Karpas-422 (cell line): ENCODE results near the gene SMG1. TPM values are rescaled to one million over a fixed set of nuclear protein-coding genes. Genes with fewer than 3 reads are reported as not detected.
"Not testable (repeated sequence)": the region's sequence is repeated elsewhere in the genome, so short reads cannot be mapped to it uniquely, and the experiment has no call there.

Experiments used
- DNase-seq: peaks from one replicate; pipeline ENCODE4 v3.0.0-alpha.2; 2015
- H2AFZ ChIP-seq: fragments of 200-600 bp; sonication (generic); 2 replicates; pipeline ENCODE4 v1.6.1; 2014; ENCODE audit warnings: antibody characterized with exemption, low read length, mixed read lengths
- H3K27ac ChIP-seq: fragments of 200-600 bp; sonication (generic); 2 replicates; pipeline ENCODE4 v1.5.1; 2014; ENCODE audit warnings: mild to moderate bottlenecking, low read length, moderate library complexity
- H3K27me3 ChIP-seq: fragments of 200-600 bp; sonication (generic); 2 replicates; pipeline ENCODE4 v1.6.1; 2014; ENCODE audit warnings: low read length, mixed read lengths
- H3K36me3 ChIP-seq: fragments of 200-600 bp; sonication (generic); 2 replicates; pipeline ENCODE4 v1.6.1; 2014; ENCODE audit warnings: low read length, mixed read lengths; ENCODE audit not compliant: insufficient read depth
- H3K4me1 ChIP-seq: fragments of 200-600 bp; sonication (generic); 2 replicates; pipeline ENCODE4 v1.6.1; 2014; ENCODE audit warnings: mild to moderate bottlenecking, low read length, mixed read lengths
- H3K4me2 ChIP-seq: fragments of 200-600 bp; sonication (generic); 2 replicates; pipeline ENCODE4 v1.6.1; 2014; ENCODE audit warnings: low read length, low read depth, mild to moderate bottlenecking; ENCODE audit not compliant: poor library complexity, severe bottlenecking
- H3K4me3 ChIP-seq: fragments of 200-600 bp; sonication (generic); 2 replicates; pipeline ENCODE4 v1.5.1; 2014; ENCODE audit warnings: mild to moderate bottlenecking, antibody characterized with exemption, low read length, mixed read lengths
- H3K79me2 ChIP-seq: fragments of 200-600 bp; sonication (generic); 2 replicates; pipeline ENCODE4 v1.6.1; 2014; ENCODE audit warnings: mild to moderate bottlenecking, low read length, mixed read lengths
- H3K9ac ChIP-seq: fragments of 200-600 bp; sonication (generic); 2 replicates; pipeline ENCODE4 v1.6.0; 2014; ENCODE audit warnings: low read length
- H3K9me2 ChIP-seq: fragments of 200-600 bp; sonication (generic), shearing (Covaris generic); replicated peaks from 2 replicates; pipeline ENCODE4 v1.6.0; 2014; ENCODE audit warnings: mild to moderate bottlenecking, low read length, moderate library complexity; ENCODE audit not compliant: insufficient read depth
- H3K9me3 ChIP-seq: fragments of 300-700, 200-600 bp; sonication (generic); 2 replicates; pipeline ENCODE4 v1.6.1; 2014; ENCODE audit warnings: low read length, mixed read lengths
- H4K20me1 ChIP-seq: fragments of 200-600 bp; sonication (generic); 2 replicates; pipeline ENCODE4 v1.6.1; 2014; ENCODE audit warnings: mild to moderate bottlenecking, antibody characterized with exemption, low read length, low read depth; ENCODE audit not compliant: insufficient read depth
- total RNA-seq: library from RNA; depleted of rRNA; stranded (reverse); fragments of >200 nt; shearing (Covaris generic); gene quantifications from 2 replicates; pipeline ENCODE4 v1.2.3, GENCODE V29; 2014; ENCODE audit warnings: low replicate concordance; rRNA removed

Gene SMG1
- 63.1 and 91.0 TPM in 2 replicates for total RNA-seq

DNA sequence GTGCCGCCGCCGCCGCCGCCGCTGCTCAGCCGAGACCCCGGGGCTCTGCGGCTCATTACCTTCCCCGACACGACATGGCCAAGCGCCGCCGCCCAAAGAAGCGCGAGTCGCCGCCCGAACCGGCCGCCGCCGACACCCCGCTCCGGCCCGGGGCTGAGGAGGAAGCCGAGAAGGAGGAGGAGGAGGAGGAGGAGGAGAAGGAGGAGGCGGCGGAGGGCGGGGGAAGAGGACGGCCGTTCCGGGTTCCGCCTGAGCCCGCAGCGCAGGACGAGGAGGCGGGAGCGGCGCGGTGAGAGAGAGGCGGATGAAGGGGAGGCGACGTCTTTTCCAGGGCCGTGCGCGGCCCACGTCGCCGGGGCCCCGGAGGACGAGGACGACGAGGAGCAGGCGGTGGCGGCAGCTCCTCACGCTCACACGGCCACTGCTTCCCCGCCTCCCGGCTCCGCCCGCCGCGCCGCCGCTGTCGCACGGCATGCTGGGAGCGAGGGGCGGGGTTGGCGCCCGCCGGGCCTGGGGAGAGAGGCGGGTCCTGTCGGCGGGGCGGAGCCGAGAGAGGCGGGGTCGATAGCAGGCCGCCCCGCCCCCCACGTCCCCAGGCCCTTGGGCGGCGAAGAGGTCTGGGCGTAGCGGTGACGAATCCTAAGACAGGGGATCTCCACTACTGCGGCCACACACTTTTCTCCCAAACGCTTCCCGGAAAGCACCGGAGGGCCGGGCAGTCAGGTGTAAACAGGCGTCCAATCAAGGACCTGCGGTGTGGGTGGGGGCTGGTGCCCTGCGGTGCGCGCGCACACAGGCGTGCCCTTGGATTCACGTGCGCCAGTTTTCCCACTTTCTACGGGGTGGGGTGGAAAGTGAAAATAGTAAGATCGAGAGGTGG, at the start of gene SMG1:
SMG1 (minus strand) TSS at position 423 of the 880 bp plus-strand sequence; CDS start at position 56, 367 bp downstream.
- peak within 1 kb of the TSS; percentile 92 for H3K4me2 ChIP-seq
- peak within 1 kb of the TSS; percentile 89 for H3K9ac ChIP-seq
- peak within 1 kb of the TSS; percentile 69 for H3K27ac ChIP-seq
- H3K79me2 ChIP-seq = peaks cover 43% of the 10 kb centered on the region
- not testable (repeated sequence) for H3K36me3 ChIP-seq, H3K9me3 ChIP-seq, H3K27me3 ChIP-seq, H3K9me2 ChIP-seq
- H4K20me1 ChIP-seq = peaks cover 12% of the 10 kb centered on the region; the same call in 1 of the 2 replicates
- peak within 1 kb of the TSS; percentile 91 for H3K4me3 ChIP-seq
- peak within 1 kb of the TSS; percentile 55; the same call in 1 of the 2 replicates for H2AFZ ChIP-seq
- DNase-seq = peak; percentile 95
- H3K4me1 ChIP-seq = peaks cover 26% of the 10 kb centered on the region

DNA sequence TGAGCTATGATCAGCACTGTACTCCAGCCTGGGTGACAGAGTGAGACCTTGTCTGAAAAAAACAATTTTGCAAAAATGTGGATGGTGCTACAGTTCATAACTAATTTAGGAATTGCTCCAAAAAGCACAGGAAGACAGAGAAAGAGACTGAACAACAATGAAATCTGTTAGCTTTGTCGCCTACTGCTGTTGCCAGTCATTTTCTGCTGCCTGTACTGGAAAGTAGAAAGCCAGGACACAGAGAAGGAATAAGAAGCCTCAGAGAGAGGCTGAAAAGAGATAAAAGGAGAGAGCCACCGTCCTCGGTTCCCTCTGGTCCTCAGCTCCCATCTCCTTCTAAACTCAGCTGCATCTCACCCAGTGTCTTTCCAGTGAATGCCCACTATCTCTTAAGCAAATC, 48.9 kb upstream of the SMG1 start:
- no peaks in the 10 kb centered on the region for H3K79me2 ChIP-seq
- no peaks in the 10 kb centered on the region for H3K9me3 ChIP-seq
- H3K36me3 ChIP-seq = no peaks in the 10 kb centered on the region
- H3K9ac ChIP-seq = no peak overlapping the region
- H3K4me3 ChIP-seq = no peak overlapping the region
- no peak overlapping the region for H3K4me2 ChIP-seq
- no peaks in the 10 kb centered on the region for H3K4me1 ChIP-seq
- no peak overlapping the region for H2AFZ ChIP-seq
- no peak for DNase-seq
- H3K9me2 ChIP-seq = no peaks in the 10 kb centered on the region
- no peaks in the 10 kb centered on the region for H4K20me1 ChIP-seq
- no peak overlapping the region for H3K27ac ChIP-seq
- no peaks in the 10 kb centered on the region for H3K27me3 ChIP-seq

- H2AFZ ChIP-seq = no peak overlapping the region
- H4K20me1 ChIP-seq = no peaks in the 10 kb centered on the region
- H3K79me2 ChIP-seq = no peaks in the 10 kb centered on the region
- H3K4me2 ChIP-seq = no peak overlapping the region
- H3K4me3 ChIP-seq = no peak overlapping the region
- H3K9me3 ChIP-seq = no peaks in the 10 kb centered on the region
- H3K9ac ChIP-seq = no peak overlapping the region
- no peaks in the 10 kb centered on the region for H3K9me2 ChIP-seq
- H3K36me3 ChIP-seq = no peaks in the 10 kb centered on the region
- H3K4me1 ChIP-seq = peaks cover 5% of the 10 kb centered on the region
- DNase-seq = no peak
- H3K27me3 ChIP-seq = no peaks in the 10 kb centered on the region
- H3K27ac ChIP-seq = no peak overlapping the region
Observed at GRCh38 chr16:18969855-18970240, 43.6 kb upstream of the SMG1 start.

- no peaks in the 10 kb centered on the region for H3K79me2 ChIP-seq
- H3K36me3 ChIP-seq = no peaks in the 10 kb centered on the region
- peaks cover 5% of the 10 kb centered on the region for H3K4me1 ChIP-seq
- no peaks in the 10 kb centered on the region for H4K20me1 ChIP-seq
- no peak overlapping the region for H3K27ac ChIP-seq
- no peaks in the 10 kb centered on the region for H3K9me2 ChIP-seq
- DNase-seq = peak; percentile 82
- H3K4me2 ChIP-seq = peak overlapping the region; percentile 67
- peak overlapping the region; percentile 60; the same call in 1 of the 2 replicates for H3K4me3 ChIP-seq
- H2AFZ ChIP-seq = no peak overlapping the region
- no peaks in the 10 kb centered on the region for H3K9me3 ChIP-seq
- no peaks in the 10 kb centered on the region for H3K27me3 ChIP-seq
- H3K9ac ChIP-seq = peak overlapping the region; percentile 30; the same call in 1 of the 2 replicates
Observed at GRCh38 chr16:18969050-18969854, 43.0 kb upstream of the SMG1 start.

- Histone ChIP-seq H3K27ac (no peak overlapping the region), H3K4me3 (no peak overlapping the region), H4K20me1 (no peaks in the 10 kb centered on the region), H3K9me2 (no peaks in the 10 kb centered on the region), H3K79me2 (no peaks in the 10 kb centered on the region), H3K27me3 (no peaks in the 10 kb centered on the region), H2AFZ (no peak overlapping the region), H3K36me3 (no peaks in the 10 kb centered on the region), H3K4me1 (peaks cover 5% of the 10 kb centered on the region), H3K9ac (no peak overlapping the region), H3K9me3 (no peaks in the 10 kb centered on the region), H3K4me2 (no peak overlapping the region)
- no peak for DNase-seq
Observed at GRCh38 chr16:18966791-18967190, 40.6 kb upstream of the SMG1 start.

DNA sequence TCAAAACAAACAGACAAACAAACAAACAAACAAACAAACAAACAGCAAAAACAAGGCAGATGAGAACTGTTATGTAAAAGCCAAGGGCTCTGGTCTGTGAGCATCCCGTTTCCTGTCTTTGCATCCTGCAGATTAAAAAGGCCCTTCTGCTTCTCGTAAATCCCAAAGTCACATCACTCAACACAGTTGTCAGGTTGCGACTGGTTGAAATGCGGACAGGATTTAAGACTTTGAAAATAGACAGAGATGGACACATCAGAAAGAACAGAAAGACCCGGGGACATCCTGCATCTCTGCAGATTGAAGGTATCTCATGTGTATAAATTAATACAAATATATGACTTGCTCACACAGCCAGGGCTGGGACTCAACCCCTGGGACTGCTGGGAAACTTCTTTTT, 39.3 kb upstream of the SMG1 start:
- Histone ChIP-seq H3K79me2 (no peaks in the 10 kb centered on the region), H3K36me3 (no peaks in the 10 kb centered on the region), H3K4me2 (no peak overlapping the region), H2AFZ (no peak overlapping the region), H3K4me3 (no peak overlapping the region), H3K27ac (no peak overlapping the region), H4K20me1 (no peaks in the 10 kb centered on the region), H3K4me1 (peaks cover 5% of the 10 kb centered on the region), H3K9me2 (no peaks in the 10 kb centered on the region), H3K9ac (no peak overlapping the region), H3K9me3 (no peaks in the 10 kb centered on the region), H3K27me3 (no peaks in the 10 kb centered on the region)
- DNase-seq = no peak

- Histone ChIP-seq H3K4me1 (no peaks in the 10 kb centered on the region), H3K9me2 (no peaks in the 10 kb centered on the region), H3K4me2 (no peak overlapping the region), H2AFZ (no peak overlapping the region), H3K27ac (no peak overlapping the region), H4K20me1 (no peaks in the 10 kb centered on the region), H3K9me3 (no peaks in the 10 kb centered on the region), H3K4me3 (no peak overlapping the region), H3K9ac (no peak overlapping the region), H3K79me2 (no peaks in the 10 kb centered on the region), H3K36me3 (no peaks in the 10 kb centered on the region), H3K27me3 (no peaks in the 10 kb centered on the region)
- no peak for DNase-seq
Observed at GRCh38 chr16:18959031-18959505, 32.9 kb upstream of the SMG1 start.

DNA sequence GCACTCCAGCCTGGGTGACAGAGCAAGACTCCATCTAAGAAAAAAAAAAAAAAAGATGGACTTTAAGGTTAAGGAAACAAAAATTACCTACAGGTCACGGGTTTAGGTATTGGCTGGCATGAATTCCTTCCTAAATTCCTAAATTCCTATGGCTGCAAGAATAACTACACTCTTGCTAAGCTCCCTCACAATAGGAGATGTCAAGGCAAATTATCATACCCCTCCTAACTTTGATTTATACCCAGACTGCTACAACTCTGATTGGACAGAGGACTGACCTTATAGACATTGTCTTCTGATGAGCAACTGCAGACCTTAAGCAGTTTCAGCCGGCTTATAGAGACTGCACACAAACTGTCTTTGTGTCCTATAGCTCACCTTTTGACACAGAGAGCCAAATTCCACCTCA, 32.4 kb upstream of the SMG1 start:
- Histone ChIP-seq H3K9me3 (no peaks in the 10 kb centered on the region), H4K20me1 (no peaks in the 10 kb centered on the region), H3K27me3 (no peaks in the 10 kb centered on the region), H2AFZ (no peak overlapping the region), H3K36me3 (no peaks in the 10 kb centered on the region), H3K4me3 (no peak overlapping the region), H3K9ac (no peak overlapping the region), H3K4me1 (no peaks in the 10 kb centered on the region), H3K27ac (no peak overlapping the region), H3K4me2 (no peak overlapping the region), H3K79me2 (no peaks in the 10 kb centered on the region), H3K9me2 (no peaks in the 10 kb centered on the region)
- no peak for DNase-seq
